Loucy (cell line): Measurements from ENCODE around the gene TPGS1.

Source experiments
- H2AFZ ChIP-seq: fragments of 200-600 bp; sonication (generic); 2 replicates; pipeline ENCODE4 v1.6.0; 2016; ENCODE audit warnings: antibody characterized with exemption, mild to moderate bottlenecking, low read length, moderate library complexity
- H3F3A ChIP-seq: fragments of 200-600 bp; 2 replicates; pipeline ENCODE4 v1.6.0; 2016; ENCODE audit warnings: antibody characterized with exemption, low read depth, mild to moderate bottlenecking
- H3K27me3 ChIP-seq: fragments of 200-600 bp; sonication (generic); 2 replicates; pipeline ENCODE4 v1.6.1; 2014; ENCODE audit warnings: low read length, mild to moderate bottlenecking; ENCODE audit not compliant: insufficient read depth, poor library complexity, severe bottlenecking
- H3K36me3 ChIP-seq: fragments of 200-600 bp; sonication (generic); 2 replicates; pipeline ENCODE4 v1.6.1; 2016; ENCODE audit warnings: low read length; ENCODE audit not compliant: insufficient read depth
- H3K4me1 ChIP-seq: fragments of 200-600 bp; sonication (generic); 2 replicates; pipeline ENCODE4 v1.5.1; 2014; ENCODE audit warnings: low read length, mild to moderate bottlenecking; ENCODE audit not compliant: insufficient read depth, poor library complexity, severe bottlenecking
- H3K4me2 ChIP-seq: fragments of 200-600 bp; sonication (generic); 2 replicates; pipeline ENCODE4 v1.6.0; 2014; ENCODE audit warnings: antibody characterized with exemption, low read length, low read depth, mild to moderate bottlenecking; ENCODE audit not compliant: poor library complexity, severe bottlenecking
- H3K4me3 ChIP-seq: fragments of 200-600 bp; sonication (generic); 2 replicates; pipeline ENCODE4 v1.5.1; 2014; ENCODE audit warnings: low read length, mild to moderate bottlenecking, mixed read lengths; ENCODE audit not compliant: poor library complexity, severe bottlenecking
- H3K79me2 ChIP-seq: fragments of 200-600 bp; sonication (generic); 2 replicates; pipeline ENCODE4 v1.6.1; 2014; ENCODE audit warnings: low read length; ENCODE audit not compliant: insufficient read depth
- H3K9ac ChIP-seq: fragments of 200-600 bp; sonication (generic); 2 replicates; pipeline ENCODE4 v1.6.0; 2014; ENCODE audit warnings: mild to moderate bottlenecking, low read depth, low read length, moderate library complexity; ENCODE audit not compliant: poor library complexity, severe bottlenecking
- H3K9me2 ChIP-seq: fragments of 200-600 bp; sonication (generic); replicated peaks from 2 replicates; pipeline ENCODE4 v1.6.1; 2016; ENCODE audit warnings: low read depth, low read length, mixed read lengths
- H3K9me3 ChIP-seq: fragments of 200-600 bp; sonication (generic); 2 replicates; pipeline ENCODE4 v1.6.1; 2014; ENCODE audit warnings: mild to moderate bottlenecking, antibody characterized with exemption, low read length, low read depth; ENCODE audit not compliant: insufficient read depth
- H4K20me1 ChIP-seq: fragments of 200-600 bp; sonication (generic); 2 replicates; pipeline ENCODE4 v1.6.0; 2014; ENCODE audit warnings: antibody characterized with exemption, low read length, mild to moderate bottlenecking; ENCODE audit not compliant: insufficient read depth, poor library complexity, severe bottlenecking
- CTCF ChIP-seq: fragments of 200-600 bp; sonication (generic); conservative IDR thresholded peaks from 2 replicates; pipeline ENCODE4 v1.5.1; 2014; ENCODE audit warnings: mild to moderate bottlenecking, antibody characterized with exemption, low read length
- EZH2phosphoT487 ChIP-seq: fragments of 200-600 bp; IDR thresholded peaks from 2 replicates; pipeline ENCODE4 v1.6.1; 2018; ENCODE audit warnings: antibody characterized with exemption, mild to moderate bottlenecking, moderate library complexity, borderline replicate concordance

TPGS1 gene

DNA sequence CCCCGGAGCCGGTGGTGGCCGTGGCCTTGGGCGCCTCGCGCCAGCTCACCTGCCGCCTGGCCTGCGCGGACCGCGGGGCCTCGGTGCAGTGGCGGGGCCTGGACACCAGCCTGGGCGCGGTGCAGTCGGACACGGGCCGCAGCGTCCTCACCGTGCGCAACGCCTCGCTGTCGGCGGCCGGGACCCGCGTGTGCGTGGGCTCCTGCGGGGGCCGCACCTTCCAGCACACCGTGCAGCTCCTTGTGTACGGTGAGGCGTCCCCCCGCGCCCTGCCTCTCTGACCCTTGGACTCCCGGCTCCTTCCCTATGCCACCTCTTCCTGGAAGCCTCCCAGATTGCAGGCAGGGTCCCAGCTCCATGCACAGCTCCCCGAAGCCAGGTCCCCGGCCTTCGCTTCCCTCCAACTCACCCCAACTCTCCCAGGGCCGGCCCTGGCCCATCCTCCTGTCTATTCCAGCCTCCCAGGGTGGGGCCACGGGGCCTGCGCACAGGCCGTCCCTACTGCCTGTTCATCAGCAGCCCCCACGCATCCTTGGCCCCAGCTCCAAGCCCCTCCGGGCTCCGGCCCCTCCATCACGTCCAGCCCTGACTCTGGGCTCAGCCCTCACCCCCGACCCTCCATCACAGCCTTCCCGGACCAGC lies 9.3 kb upstream of the TPGS1 start:
- Histone ChIP-seq H3K4me3 (no peak overlapping the region), H2AFZ (no peak overlapping the region), H3K36me3 (no peaks in the 10 kb centered on the region), H3K79me2 (no peaks in the 10 kb centered on the region), H4K20me1 (no peaks in the 10 kb centered on the region), H3K9ac (no peak overlapping the region), H3K9me2 (no peaks in the 10 kb centered on the region), H3K4me2 (no peak overlapping the region), H3F3A (no peaks in the 10 kb centered on the region), H3K4me1 (no peaks in the 10 kb centered on the region), H3K9me3 (no peaks in the 10 kb centered on the region), H3K27me3 (no peaks in the 10 kb centered on the region)
- TF ChIP-seq CTCF = no peak
- no peak for TF ChIP-seq EZH2phosphoT487

DNA sequence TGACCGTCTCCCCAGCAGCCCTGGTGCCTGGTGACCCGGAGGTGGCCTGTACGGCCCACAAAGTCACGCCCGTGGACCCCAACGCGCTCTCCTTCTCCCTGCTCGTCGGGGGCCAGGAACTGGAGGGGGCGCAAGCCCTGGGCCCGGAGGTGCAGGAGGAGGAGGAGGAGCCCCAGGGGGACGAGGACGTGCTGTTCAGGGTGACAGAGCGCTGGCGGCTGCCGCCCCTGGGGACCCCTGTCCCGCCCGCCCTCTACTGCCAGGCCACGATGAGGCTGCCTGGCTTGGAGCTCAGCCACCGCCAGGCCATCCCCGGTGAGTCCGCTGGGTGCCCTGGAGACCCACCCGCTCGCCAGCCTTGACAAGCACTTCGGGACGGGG lies 8.8 kb upstream of the TPGS1 start:
- H3K79me2 ChIP-seq = no peaks in the 10 kb centered on the region
- H4K20me1 ChIP-seq = no peaks in the 10 kb centered on the region
- no peaks in the 10 kb centered on the region for H3K9me3 ChIP-seq
- H3K27me3 ChIP-seq = no peaks in the 10 kb centered on the region
- H3K4me3 ChIP-seq = no peak overlapping the region
- no peak overlapping the region for H3K4me2 ChIP-seq
- TF ChIP-seq EZH2phosphoT487 (no peak), CTCF (no peak)
- H3K9ac ChIP-seq = no peak overlapping the region
- no peaks in the 10 kb centered on the region for H3K9me2 ChIP-seq
- H3F3A ChIP-seq = no peaks in the 10 kb centered on the region
- H3K36me3 ChIP-seq = no peaks in the 10 kb centered on the region
- no peak overlapping the region for H2AFZ ChIP-seq
- no peaks in the 10 kb centered on the region for H3K4me1 ChIP-seq

DNA sequence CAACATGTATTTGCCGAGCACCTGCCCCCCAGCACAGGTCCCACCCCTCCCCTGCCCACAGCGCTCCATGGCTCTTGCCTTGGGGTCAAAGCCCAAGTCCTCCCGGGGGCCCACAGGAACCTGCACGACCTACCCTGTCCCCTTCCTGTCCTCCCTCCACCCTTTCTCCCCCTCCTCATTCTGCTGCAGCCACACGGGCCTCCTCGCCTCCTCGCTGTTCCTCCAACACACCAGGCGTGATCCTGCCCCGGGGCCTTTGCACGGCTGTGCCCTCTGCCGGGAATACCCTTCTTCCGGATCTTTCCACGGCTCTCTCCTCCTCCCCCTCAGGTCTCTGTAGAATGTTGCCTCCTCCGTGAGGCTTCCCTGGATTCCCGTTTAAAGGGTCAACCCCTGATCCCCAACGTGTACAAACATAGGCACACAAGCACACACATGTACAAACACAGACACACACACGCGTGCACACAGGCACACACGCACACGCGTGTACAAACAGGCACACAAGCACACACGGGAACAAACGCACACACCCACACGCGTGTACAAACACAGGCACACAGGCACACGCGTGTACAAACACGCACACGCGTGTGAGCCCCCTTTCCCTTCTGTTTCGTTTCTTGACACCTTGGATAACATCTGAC lies 8.2 kb upstream of the TPGS1 start:
- no peak overlapping the region for H3K4me2 ChIP-seq
- no peak for TF ChIP-seq EZH2phosphoT487
- no peak for TF ChIP-seq CTCF

More for the DNA sequence above, 8.2 kb upstream of the TPGS1 start:
- H3F3A ChIP-seq = no peaks in the 10 kb centered on the region
- no peak overlapping the region for H3K9ac ChIP-seq
- no peaks in the 10 kb centered on the region for H3K9me3 ChIP-seq
- H4K20me1 ChIP-seq = no peaks in the 10 kb centered on the region
- no peak overlapping the region for H3K4me3 ChIP-seq
- H3K9me2 ChIP-seq = no peaks in the 10 kb centered on the region
- H3K36me3 ChIP-seq = no peaks in the 10 kb centered on the region
- H3K4me1 ChIP-seq = no peaks in the 10 kb centered on the region
- no peak overlapping the region for H2AFZ ChIP-seq
- no peaks in the 10 kb centered on the region for H3K79me2 ChIP-seq
- H3K27me3 ChIP-seq = no peaks in the 10 kb centered on the region
